HEK293 (cell line): ENCODE results near the gene C21orf58.
A peak's percentile ranks its signal among the peaks of the same experiment; 100 is the strongest.

Experiments
- CTCF ChIA-PET: fragments of 350-600 bp; formaldehyde crosslinking; extraction: SDS; loops from one replicate; lab custom pipeline; 2021; ENCODE audit warnings: antibody characterized with exemption; lab: Yijun Ruan, JAX
- POLR2A ChIA-PET: fragments of 300-600 bp; formaldehyde crosslinking; extraction: SDS; loops from one replicate; lab custom pipeline; 2020; ENCODE audit warnings: antibody characterized with exemption, inconsistent platforms; lab: Yijun Ruan, JAX
- H3K27ac ChIP-seq: fragments of 200-500 bp; sonication (Bioruptor generic); 2 replicates; pipeline ENCODE4 v1.5.1; 2014; ENCODE audit warnings: low read depth, low read length, control low read depth, inconsistent platforms; ENCODE audit errors: extremely low read depth
- H3K36me3 ChIP-seq, 2 experiments: fragments of 200-500 bp in 1 of 2; sonication (Bioruptor generic) in 1 of 2; 1 replicate in 1 of 2; 2 replicates in 1 of 2; pipeline ENCODE4 v1.5.1; 2014 to 2017; ENCODE audit warnings: inconsistent platforms in 2 of 2, low read length in 2 of 2; ENCODE audit not compliant: control insufficient read depth in 2 of 2, insufficient read depth in 1 of 2
- H3K4me1 ChIP-seq: fragments of 200-500 bp; sonication (Bioruptor generic); 2 replicates; pipeline ENCODE4 v1.5.1; 2014; ENCODE audit warnings: mild to moderate bottlenecking, low read length, inconsistent platforms; ENCODE audit not compliant: control insufficient read depth, insufficient read depth
- H3K4me3 ChIP-seq: 2 replicates; pipeline ENCODE4 v1.5.1; 2011; ENCODE audit warnings: low read depth, mild to moderate bottlenecking, control low read depth, low read length, moderate library complexity
- H3K9me3 ChIP-seq: fragments of 200-500 bp; sonication (Bioruptor generic); 2 replicates; pipeline ENCODE4 v1.5.1; 2014; ENCODE audit warnings: low read depth, low read length, inconsistent platforms; ENCODE audit not compliant: control insufficient read depth, insufficient read depth
- GLIS2 ChIP-seq: fragments of 450-650 bp; formaldehyde crosslinking; IDR thresholded peaks from 2 replicates; pipeline ENCODE4 v1.5.1; 2016; ENCODE audit warnings: missing biosample characterization, missing genetic modification characterization
- KLF9 ChIP-seq: fragments of 450-650 bp; formaldehyde crosslinking; IDR thresholded peaks from 2 replicates; pipeline ENCODE4 v1.5.1; 2016; ENCODE audit warnings: missing biosample characterization, missing genetic modification characterization, low read depth
- REPIN1 ChIP-seq: fragments of 450-650 bp; formaldehyde crosslinking; IDR thresholded peaks from 2 replicates; pipeline ENCODE4 v1.5.1; 2017; ENCODE audit warnings: missing biosample characterization, missing genetic modification characterization, low read depth
- SCRT1 ChIP-seq: fragments of 450-650 bp; formaldehyde crosslinking; IDR thresholded peaks from 2 replicates; pipeline ENCODE4 v1.5.1; 2016; ENCODE audit warnings: missing biosample characterization, missing genetic modification characterization, borderline replicate concordance
- SP2 ChIP-seq: fragments of 450-650 bp; formaldehyde crosslinking; IDR thresholded peaks from 2 replicates; pipeline ENCODE4 v1.5.1; 2016; ENCODE audit warnings: missing biosample characterization, missing genetic modification characterization
- SP3 ChIP-seq: fragments of 450-650 bp; formaldehyde crosslinking; IDR thresholded peaks from 2 replicates; pipeline ENCODE4 v1.5.1; 2016; ENCODE audit warnings: missing biosample characterization, missing genetic modification characterization
- TRIM28 ChIP-seq: IDR thresholded peaks from 2 replicates; pipeline ENCODE4 v1.6.1; 2011; ENCODE audit warnings: low read length, control low read depth, borderline replicate concordance
- ZBTB1 ChIP-seq: fragments of 450-650 bp; formaldehyde crosslinking; IDR thresholded peaks from 2 replicates; pipeline ENCODE4 v1.5.1; 2016; ENCODE audit warnings: missing biosample characterization, missing genetic modification characterization
- ZBTB8A ChIP-seq: fragments of 450-650 bp; formaldehyde crosslinking; IDR thresholded peaks from 2 replicates; pipeline ENCODE4 v1.5.1; 2016; ENCODE audit warnings: missing biosample characterization, missing genetic modification characterization
- ZIC2 ChIP-seq: fragments of 450-650 bp; formaldehyde crosslinking; IDR thresholded peaks from 2 replicates; pipeline ENCODE4 v1.5.1; 2016; ENCODE audit warnings: missing biosample characterization, missing genetic modification characterization
- ZNF2 ChIP-seq: fragments of 450-650 bp; formaldehyde crosslinking; IDR thresholded peaks from 2 replicates; pipeline ENCODE4 v1.5.1; 2016; ENCODE audit warnings: missing biosample characterization, missing genetic modification characterization
- ZNF214 ChIP-seq: fragments of 450-650 bp; formaldehyde crosslinking; IDR thresholded peaks from 2 replicates; pipeline ENCODE4 v1.5.1; 2017; ENCODE audit warnings: missing biosample characterization, mild to moderate bottlenecking, missing genetic modification characterization, borderline replicate concordance
- ZNF302 ChIP-seq: fragments of 450-650 bp; formaldehyde crosslinking; IDR thresholded peaks from 2 replicates; pipeline ENCODE4 v1.5.1; 2016; ENCODE audit warnings: missing biosample characterization, missing genetic modification characterization, low read depth
- ZNF510 ChIP-seq: fragments of 450-650 bp; formaldehyde crosslinking; IDR thresholded peaks from 2 replicates; pipeline ENCODE4 v1.5.1; 2018; ENCODE audit warnings: mild to moderate bottlenecking, missing genetic modification characterization, missing biosample characterization; ENCODE audit not compliant: insufficient replicate concordance
- ZNF664 ChIP-seq: fragments of 450-650 bp; formaldehyde crosslinking; IDR thresholded peaks from 2 replicates; pipeline ENCODE4 v1.5.1; 2016; ENCODE audit warnings: missing biosample characterization, missing genetic modification characterization
- ZNF747 ChIP-seq: fragments of 450-650 bp; formaldehyde crosslinking; IDR thresholded peaks from 2 replicates; pipeline ENCODE4 v1.5.1; 2016; ENCODE audit warnings: missing biosample characterization, missing genetic modification characterization
- TF ChIP-seq, protein P1 (sequence below): fragments of 450-650 bp; formaldehyde crosslinking; IDR thresholded peaks from 2 replicates; pipeline ENCODE4 v1.5.1; 2016; ENCODE audit warnings: missing biosample characterization, missing genetic modification characterization, borderline replicate concordance
- TF ChIP-seq, protein P2 (sequence below): fragments of 450-650 bp; formaldehyde crosslinking; optimal IDR thresholded peaks from 2 replicates; pipeline ENCODE3; 2016; ENCODE audit warnings: missing biosample characterization, mild to moderate bottlenecking, missing genetic modification characterization
- TF ChIP-seq, protein P3 (sequence below): fragments of 450-650 bp; formaldehyde crosslinking; IDR thresholded peaks from 2 replicates; pipeline ENCODE4 v1.5.1; 2016; ENCODE audit warnings: missing biosample characterization, missing genetic modification characterization
- TF ChIP-seq, protein P4 (sequence below): fragments of 450-650 bp; formaldehyde crosslinking; IDR thresholded peaks from 2 replicates; pipeline ENCODE4 v1.5.1; 2017; ENCODE audit warnings: missing biosample characterization, missing genetic modification characterization
- TF ChIP-seq, protein P5 (sequence below): fragments of 450-650 bp; formaldehyde crosslinking; IDR thresholded peaks from 2 replicates; pipeline ENCODE4 v1.5.1; 2016; ENCODE audit warnings: missing biosample characterization, missing genetic modification characterization
- TF ChIP-seq, protein P6 (sequence below): fragments of 450-650 bp; formaldehyde crosslinking; IDR thresholded peaks from 2 replicates; pipeline ENCODE4 v1.5.1; 2016; ENCODE audit warnings: missing biosample characterization, missing genetic modification characterization

C21orf58 gene

DNA sequence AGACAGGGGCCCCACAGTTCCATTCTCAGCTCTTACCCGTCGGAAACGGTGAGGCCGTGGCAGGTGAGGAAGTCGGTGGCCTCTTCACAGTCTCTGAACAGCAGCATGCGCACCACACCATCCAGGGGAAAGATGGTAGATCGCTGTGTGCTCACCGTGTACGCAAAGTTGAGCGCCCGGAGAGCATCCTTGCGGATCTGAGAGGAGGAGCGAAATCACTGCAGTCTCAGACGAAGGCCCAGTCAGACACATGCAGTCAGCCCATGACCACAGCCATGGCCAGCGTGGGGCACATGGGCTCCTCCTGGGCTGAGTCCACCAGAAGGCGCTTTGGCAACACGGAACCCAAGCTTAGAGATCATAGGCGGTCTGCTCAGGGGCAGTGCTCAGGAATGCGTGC, 56.7 kb downstream of the C21orf58 start (continued):
- TF ChIP-seq, protein P1, sequence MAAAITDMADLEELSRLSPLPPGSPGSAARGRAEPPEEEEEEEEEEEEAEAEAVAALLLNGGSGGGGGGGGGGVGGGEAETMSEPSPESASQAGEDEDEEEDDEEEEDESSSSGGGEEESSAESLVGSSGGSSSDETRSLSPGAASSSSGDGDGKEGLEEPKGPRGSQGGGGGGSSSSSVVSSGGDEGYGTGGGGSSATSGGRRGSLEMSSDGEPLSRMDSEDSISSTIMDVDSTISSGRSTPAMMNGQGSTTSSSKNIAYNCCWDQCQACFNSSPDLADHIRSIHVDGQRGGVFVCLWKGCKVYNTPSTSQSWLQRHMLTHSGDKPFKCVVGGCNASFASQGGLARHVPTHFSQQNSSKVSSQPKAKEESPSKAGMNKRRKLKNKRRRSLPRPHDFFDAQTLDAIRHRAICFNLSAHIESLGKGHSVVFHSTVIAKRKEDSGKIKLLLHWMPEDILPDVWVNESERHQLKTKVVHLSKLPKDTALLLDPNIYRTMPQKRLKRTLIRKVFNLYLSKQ (tag by site-specific recombination), result no peak
- no peak for TF ChIP-seq ZBTB1 (tag by site-specific recombination)

DNA sequence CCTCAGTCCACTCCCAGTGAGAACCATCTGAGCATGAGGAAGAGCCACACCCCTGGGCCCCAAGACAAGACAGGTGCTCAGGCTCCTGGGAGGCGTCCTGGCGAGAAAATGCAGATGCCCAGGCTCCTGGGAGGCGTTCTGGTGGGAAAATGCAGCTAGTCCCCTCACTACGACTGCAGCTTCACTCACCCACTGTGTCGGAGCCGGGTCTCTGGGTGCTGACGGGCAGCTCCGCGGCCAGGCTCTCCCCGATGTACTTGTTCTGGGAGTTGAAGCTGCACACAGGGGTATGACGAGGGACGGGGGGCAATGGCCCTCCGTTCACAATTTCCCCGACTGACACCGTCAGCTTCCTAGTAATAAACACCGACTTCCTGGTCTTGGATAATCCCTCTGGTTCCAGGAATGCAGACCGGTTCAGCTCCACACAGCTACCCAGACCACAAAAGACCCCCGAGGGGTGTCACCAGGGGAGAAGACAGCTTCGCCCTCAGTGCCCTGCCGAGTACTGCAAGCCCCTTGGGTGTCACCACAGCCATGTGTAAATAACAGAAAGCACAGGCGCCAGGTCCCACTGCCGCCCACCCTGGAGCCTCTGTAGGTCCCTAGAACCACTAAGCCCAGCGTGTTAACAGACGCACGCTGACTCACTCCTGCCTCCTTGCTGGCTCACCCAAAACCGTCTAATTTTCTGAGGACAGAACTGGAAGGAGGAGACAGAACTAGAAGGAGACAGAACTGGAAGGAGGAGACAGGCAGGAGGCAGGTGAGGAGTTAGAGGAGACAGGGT, 57.7 kb downstream of the C21orf58 start:
- Histone ChIP-seq H3K4me1 (no peaks in the 10 kb centered on the region), H3K4me3 (no peak overlapping the region), H3K27ac (no peak overlapping the region), H3K36me3 (peaks cover 62 to 86% of the 10 kb centered on the region in 2 experiments), H3K9me3 (no peaks in the 10 kb centered on the region)
- ChIA-PET POLR2A (no interaction called here), CTCF (interaction anchor here (0.6 kb wide), 1 partner anchor 9 kb away, joined by 3 read pairs; no protein-coding TSS in a partner anchor)
- TF ChIP-seq, protein P2, sequence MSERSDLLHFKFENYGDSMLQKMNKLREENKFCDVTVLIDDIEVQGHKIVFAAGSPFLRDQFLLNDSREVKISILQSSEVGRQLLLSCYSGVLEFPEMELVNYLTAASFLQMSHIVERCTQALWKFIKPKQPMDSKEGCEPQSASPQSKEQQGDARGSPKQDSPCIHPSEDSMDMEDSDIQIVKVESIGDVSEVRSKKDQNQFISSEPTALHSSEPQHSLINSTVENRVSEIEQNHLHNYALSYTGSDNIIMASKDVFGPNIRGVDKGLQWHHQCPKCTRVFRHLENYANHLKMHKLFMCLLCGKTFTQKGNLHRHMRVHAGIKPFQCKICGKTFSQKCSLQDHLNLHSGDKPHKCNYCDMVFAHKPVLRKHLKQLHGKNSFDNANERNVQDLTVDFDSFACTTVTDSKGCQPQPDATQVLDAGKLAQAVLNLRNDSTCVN (tag by site-specific recombination), result peak; percentile 13
- TF ChIP-seq ZIC2 (tag by site-specific recombination), result peak; percentile 93
- no peak for TF ChIP-seq SCRT1

DNA sequence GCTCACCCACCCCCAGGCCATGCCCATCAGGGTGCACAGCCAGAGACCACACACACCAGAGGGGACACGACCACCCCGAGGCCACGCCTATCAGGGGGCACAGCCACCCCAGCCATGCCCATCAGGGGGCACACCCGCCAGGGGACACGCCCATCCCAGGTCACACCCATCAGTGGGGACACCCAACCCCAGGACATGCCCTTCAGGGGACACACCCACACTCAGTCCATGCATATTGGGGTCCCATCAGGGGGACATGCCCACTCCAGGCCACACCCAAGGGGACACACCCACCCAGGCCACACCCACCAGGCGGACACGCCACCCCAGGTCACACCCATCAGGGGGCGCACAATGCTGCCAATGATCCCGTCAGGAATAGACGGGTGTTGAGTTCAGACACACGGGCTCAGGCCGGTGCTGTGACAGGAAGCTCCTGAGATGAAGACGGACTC, 59.0 kb downstream of the C21orf58 start:
- ChIA-PET CTCF (interaction anchor here (0.6 kb wide), 1 partner anchor 310 kb away, joined by 4 read pairs; no protein-coding TSS in a partner anchor), POLR2A (no interaction called here)
- Histone ChIP-seq H3K36me3 (peaks cover 64 to 85% of the 10 kb centered on the region in 2 experiments), H3K9me3 (no peaks in the 10 kb centered on the region), H3K4me3 (no peak overlapping the region), H3K4me1 (no peaks in the 10 kb centered on the region), H3K27ac (no peak overlapping the region)
- TF ChIP-seq ZNF2 (tag by site-specific recombination) (no peak), ZNF664 (tag by site-specific recombination) (no peak), ZNF510 (tag by site-specific recombination) (no peak), ZNF302 (tag by site-specific recombination) (no peak), GLIS2 (peak; percentile 68), SP3 (tag by site-specific recombination) (peak; percentile 64), SP2 (tag by site-specific recombination) (peak; percentile 24; the same call in 1 of the 2 replicates), ZBTB8A (tag by site-specific recombination) (no peak), ZNF747 (tag by site-specific recombination) (no peak), ZNF214 (tag by site-specific recombination) (no peak), KLF9 (tag by site-specific recombination) (peak; percentile 100), REPIN1 (tag by site-specific recombination) (no peak), TRIM28 (no peak)
- TF ChIP-seq, protein P3, sequence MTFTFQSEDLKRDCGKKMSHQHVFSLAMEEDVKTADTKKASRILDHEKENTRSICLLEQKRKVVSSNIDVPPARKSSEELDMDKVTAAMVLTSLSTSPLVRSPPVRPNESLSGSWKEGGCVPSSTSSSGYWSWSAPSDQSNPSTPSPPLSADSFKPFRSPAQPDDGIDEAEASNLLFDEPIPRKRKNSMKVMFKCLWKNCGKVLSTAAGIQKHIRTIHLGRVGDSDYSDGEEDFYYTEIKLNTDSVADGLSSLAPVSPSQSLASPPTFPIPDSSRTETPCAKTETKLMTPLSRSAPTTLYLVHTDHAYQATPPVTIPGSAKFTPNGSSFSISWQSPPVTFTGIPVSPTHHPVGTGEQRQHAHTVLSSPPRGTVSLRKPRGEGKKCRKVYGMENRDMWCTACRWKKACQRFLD (tag by site-specific recombination), result no peak
- TF ChIP-seq, protein P4, sequence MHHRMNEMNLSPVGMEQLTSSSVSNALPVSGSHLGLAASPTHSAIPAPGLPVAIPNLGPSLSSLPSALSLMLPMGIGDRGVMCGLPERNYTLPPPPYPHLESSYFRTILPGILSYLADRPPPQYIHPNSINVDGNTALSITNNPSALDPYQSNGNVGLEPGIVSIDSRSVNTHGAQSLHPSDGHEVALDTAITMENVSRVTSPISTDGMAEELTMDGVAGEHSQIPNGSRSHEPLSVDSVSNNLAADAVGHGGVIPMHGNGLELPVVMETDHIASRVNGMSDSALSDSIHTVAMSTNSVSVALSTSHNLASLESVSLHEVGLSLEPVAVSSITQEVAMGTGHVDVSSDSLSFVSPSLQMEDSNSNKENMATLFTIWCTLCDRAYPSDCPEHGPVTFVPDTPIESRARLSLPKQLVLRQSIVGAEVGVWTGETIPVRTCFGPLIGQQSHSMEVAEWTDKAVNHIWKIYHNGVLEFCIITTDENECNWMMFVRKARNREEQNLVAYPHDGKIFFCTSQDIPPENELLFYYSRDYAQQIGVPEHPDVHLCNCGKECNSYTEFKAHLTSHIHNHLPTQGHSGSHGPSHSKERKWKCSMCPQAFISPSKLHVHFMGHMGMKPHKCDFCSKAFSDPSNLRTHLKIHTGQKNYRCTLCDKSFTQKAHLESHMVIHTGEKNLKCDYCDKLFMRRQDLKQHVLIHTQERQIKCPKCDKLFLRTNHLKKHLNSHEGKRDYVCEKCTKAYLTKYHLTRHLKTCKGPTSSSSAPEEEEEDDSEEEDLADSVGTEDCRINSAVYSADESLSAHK, result no peak
- TF ChIP-seq, protein P5, sequence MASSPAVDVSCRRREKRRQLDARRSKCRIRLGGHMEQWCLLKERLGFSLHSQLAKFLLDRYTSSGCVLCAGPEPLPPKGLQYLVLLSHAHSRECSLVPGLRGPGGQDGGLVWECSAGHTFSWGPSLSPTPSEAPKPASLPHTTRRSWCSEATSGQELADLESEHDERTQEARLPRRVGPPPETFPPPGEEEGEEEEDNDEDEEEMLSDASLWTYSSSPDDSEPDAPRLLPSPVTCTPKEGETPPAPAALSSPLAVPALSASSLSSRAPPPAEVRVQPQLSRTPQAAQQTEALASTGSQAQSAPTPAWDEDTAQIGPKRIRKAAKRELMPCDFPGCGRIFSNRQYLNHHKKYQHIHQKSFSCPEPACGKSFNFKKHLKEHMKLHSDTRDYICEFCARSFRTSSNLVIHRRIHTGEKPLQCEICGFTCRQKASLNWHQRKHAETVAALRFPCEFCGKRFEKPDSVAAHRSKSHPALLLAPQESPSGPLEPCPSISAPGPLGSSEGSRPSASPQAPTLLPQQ (tag by site-specific recombination), result no peak
- TF ChIP-seq, protein P6, sequence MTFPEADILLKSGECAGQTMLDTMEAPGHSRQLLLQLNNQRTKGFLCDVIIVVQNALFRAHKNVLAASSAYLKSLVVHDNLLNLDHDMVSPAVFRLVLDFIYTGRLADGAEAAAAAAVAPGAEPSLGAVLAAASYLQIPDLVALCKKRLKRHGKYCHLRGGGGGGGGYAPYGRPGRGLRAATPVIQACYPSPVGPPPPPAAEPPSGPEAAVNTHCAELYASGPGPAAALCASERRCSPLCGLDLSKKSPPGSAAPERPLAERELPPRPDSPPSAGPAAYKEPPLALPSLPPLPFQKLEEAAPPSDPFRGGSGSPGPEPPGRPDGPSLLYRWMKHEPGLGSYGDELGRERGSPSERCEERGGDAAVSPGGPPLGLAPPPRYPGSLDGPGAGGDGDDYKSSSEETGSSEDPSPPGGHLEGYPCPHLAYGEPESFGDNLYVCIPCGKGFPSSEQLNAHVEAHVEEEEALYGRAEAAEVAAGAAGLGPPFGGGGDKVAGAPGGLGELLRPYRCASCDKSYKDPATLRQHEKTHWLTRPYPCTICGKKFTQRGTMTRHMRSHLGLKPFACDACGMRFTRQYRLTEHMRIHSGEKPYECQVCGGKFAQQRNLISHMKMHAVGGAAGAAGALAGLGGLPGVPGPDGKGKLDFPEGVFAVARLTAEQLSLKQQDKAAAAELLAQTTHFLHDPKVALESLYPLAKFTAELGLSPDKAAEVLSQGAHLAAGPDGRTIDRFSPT (tag by site-specific recombination), result peak; percentile 76; the same call in 1 of the 2 replicates
